NCI-H748 (cell line): ENCODE results near the gene GPR137B.

Source experiments
- DNase-seq: peaks from one replicate; lab custom pipeline; 2025; ENCODE audit not compliant: unreplicated experiment; lab: John Stamatoyannopoulos, UW

The GPR137B gene

GRCh38 chr1:236113324-236114032 lies 28.9 kb upstream of the GPR137B start:
- DNase-seq: no peak

GRCh38 chr1:236114076-236114747 lies 28.1 kb upstream of the GPR137B start:
- DNase-seq: no peak

- no peak for DNase-seq
These were observed 24.6 kb upstream of the GPR137B start for GRCh38 chr1:236117710-236118109.

GRCh38 chr1:236119943-236120484 lies 22.3 kb upstream of the GPR137B start:
- DNase-seq: no peak

- no peak for DNase-seq
These were observed 21.6 kb upstream of the GPR137B start for GRCh38 chr1:236120721-236121153.

GRCh38 chr1:236122176-236122575 lies 20.2 kb upstream of the GPR137B start:
- no peak for DNase-seq

GRCh38 chr1:236123563-236123962 lies 18.8 kb upstream of the GPR137B start:
- no peak for DNase-seq

- DNase-seq: no peak
These were observed 17.4 kb upstream of the GPR137B start for GRCh38 chr1:236124965-236125364.

- DNase-seq: no peak
These were observed 15.3 kb upstream of the GPR137B start for GRCh38 chr1:236127045-236127444.

- DNase-seq: no peak
These were observed 13.6 kb upstream of the GPR137B start for GRCh38 chr1:236128646-236129178.

- no peak for DNase-seq
These were observed 13.0 kb upstream of the GPR137B start for GRCh38 chr1:236129306-236129705.

- DNase-seq: no peak
These were observed 12.0 kb upstream of the GPR137B start for GRCh38 chr1:236130372-236130771.

GRCh38 chr1:236131916-236132315 lies 10.4 kb upstream of the GPR137B start:
- no peak for DNase-seq

GRCh38 chr1:236132420-236133046 lies 9.8 kb upstream of the GPR137B start:
- no peak for DNase-seq

- no peak for DNase-seq
These were observed 9.0 kb upstream of the GPR137B start for GRCh38 chr1:236133339-236133738.

GRCh38 chr1:236133802-236134201 lies 8.5 kb upstream of the GPR137B start:
- no peak for DNase-seq

- no peak for DNase-seq
These were observed 5.0 kb upstream of the GPR137B start for GRCh38 chr1:236137285-236137852.

GRCh38 chr1:236139495-236139894 lies 2.8 kb upstream of the GPR137B start:
- no peak for DNase-seq

GRCh38 chr1:236140705-236141446 lies 1.5 kb upstream of the GPR137B start:
- peak; percentile 37 for DNase-seq

- DNase-seq: peak; percentile 65
These were observed 689 bp upstream of the GPR137B start for GRCh38 chr1:236141447-236142252.
